H9 (cell line): ENCODE measurements around the gene SH3RF3. TPM values are rescaled to one million over a fixed set of nuclear protein-coding genes. Genes with fewer than 3 reads are reported as not detected.

ENCODE experiments used
- DNase-seq: peaks from one replicate; pipeline ENCODE4 v3.0.0-alpha.2; 2017
- H2AFZ ChIP-seq: one replicate; pipeline ENCODE4 v1.6.1; 2013; ENCODE audit warnings: mild to moderate bottlenecking, low read length, control low read depth, moderate library complexity
- H2AK5ac ChIP-seq: 2 replicates; pipeline ENCODE4 v1.6.1; 2013; ENCODE audit warnings: low read length, control low read depth, mixed read lengths; ENCODE audit not compliant: insufficient read length
- H2BK120ac ChIP-seq: one replicate; pipeline ENCODE4 v1.6.1; 2013; ENCODE audit warnings: low read depth, mild to moderate bottlenecking, low read length, control low read depth, inconsistent platforms; ENCODE audit not compliant: poor library complexity, severe bottlenecking
- H2BK12ac ChIP-seq: 2 replicates; pipeline ENCODE4 v1.6.1; 2013; ENCODE audit warnings: low read length, control low read depth, mixed read lengths, low read depth; ENCODE audit not compliant: insufficient read length
- H2BK15ac ChIP-seq: 2 replicates; pipeline ENCODE4 v1.6.1; 2013; ENCODE audit warnings: low read depth, low read length, control low read depth
- H2BK20ac ChIP-seq: one replicate; pipeline ENCODE4 v1.6.1; 2013; ENCODE audit warnings: low read depth, mild to moderate bottlenecking, low read length, control low read depth, inconsistent platforms; ENCODE audit not compliant: poor library complexity, severe bottlenecking
- H2BK5ac ChIP-seq: 2 replicates; pipeline ENCODE4 v1.6.1; 2013; ENCODE audit warnings: low read length, control low read depth, mixed read lengths; ENCODE audit not compliant: insufficient read length
- H3K14ac ChIP-seq: 2 replicates; pipeline ENCODE4 v1.6.1; 2013; ENCODE audit warnings: low read length, control low read depth; ENCODE audit not compliant: insufficient read depth
- H3K18ac ChIP-seq: 2 replicates; pipeline ENCODE4 v1.6.1; 2013; ENCODE audit warnings: low read depth, mild to moderate bottlenecking, mixed read lengths, low read length, control low read depth; ENCODE audit not compliant: insufficient read length
- H3K23ac ChIP-seq: 2 replicates; pipeline ENCODE4 v1.6.1; 2013; ENCODE audit warnings: low read length, control low read depth, mixed read lengths, low read depth; ENCODE audit not compliant: insufficient read length
- H3K23me2 ChIP-seq: 2 replicates; pipeline ENCODE4 v1.6.1; 2013; ENCODE audit warnings: low read depth, mild to moderate bottlenecking, mixed read lengths, low read length, control low read depth; ENCODE audit not compliant: insufficient read length, poor library complexity, severe bottlenecking
- H3K27ac ChIP-seq: 2 replicates; pipeline ENCODE4 v1.5.1; 2013; ENCODE audit warnings: low read length, control low read depth, mixed read lengths, low read depth; ENCODE audit not compliant: insufficient read length
- H3K27me3 ChIP-seq: 2 replicates; pipeline ENCODE4 v1.6.1; 2013; ENCODE audit warnings: low read length, control low read depth, inconsistent platforms; ENCODE audit not compliant: insufficient read depth
- H3K4ac ChIP-seq: 2 replicates; pipeline ENCODE4 v1.6.1; 2013; ENCODE audit warnings: low read depth, mild to moderate bottlenecking, control low read depth, inconsistent platforms, low read length, moderate library complexity
- H3K4me1 ChIP-seq: 2 replicates; pipeline ENCODE4 v1.6.1; 2013; ENCODE audit warnings: low read length, control low read depth, inconsistent platforms; ENCODE audit not compliant: insufficient read depth
- H3K4me2 ChIP-seq: 2 replicates; pipeline ENCODE4 v1.6.1; 2013; ENCODE audit warnings: low read length, control low read depth, mixed read lengths; ENCODE audit not compliant: insufficient read length, insufficient read depth
- H3K56ac ChIP-seq: 2 replicates; pipeline ENCODE4 v1.6.1; 2013; ENCODE audit warnings: low read depth, mild to moderate bottlenecking, mixed read lengths, low read length, control low read depth; ENCODE audit not compliant: insufficient read length
- H3K79me1 ChIP-seq: 2 replicates; pipeline ENCODE4 v1.6.1; 2013; ENCODE audit warnings: low read depth, mild to moderate bottlenecking, moderate library complexity, low read length, control low read depth, inconsistent platforms; ENCODE audit not compliant: insufficient read depth, poor library complexity, severe bottlenecking
- H3K79me2 ChIP-seq: 2 replicates; pipeline ENCODE4 v1.6.1; 2013; ENCODE audit warnings: low read length, control low read depth, inconsistent platforms; ENCODE audit not compliant: insufficient read depth
- H3K9ac ChIP-seq: 2 replicates; pipeline ENCODE4 v1.6.1; 2013; ENCODE audit warnings: low read length, control low read depth, mixed read lengths; ENCODE audit not compliant: insufficient read length; ENCODE audit errors: extremely low read depth
- H3K9me3 ChIP-seq: one replicate; pipeline ENCODE4 v1.6.1; 2013; ENCODE audit warnings: low read depth, low read length, inconsistent platforms; ENCODE audit not compliant: control insufficient read depth
- H3T11ph ChIP-seq: one replicate; pipeline ENCODE4 v1.6.1; 2013; ENCODE audit warnings: mild to moderate bottlenecking, low read length, control low read depth, inconsistent platforms
- H4K20me1 ChIP-seq: one replicate; pipeline ENCODE4 v1.6.1; 2013; ENCODE audit not compliant: control insufficient read depth, insufficient read length, insufficient read depth
- H4K5ac ChIP-seq: 2 replicates; pipeline ENCODE4 v1.6.1; 2013; ENCODE audit warnings: low read depth, mild to moderate bottlenecking, mixed read lengths, low read length, control low read depth; ENCODE audit not compliant: insufficient read length
- H4K8ac ChIP-seq: replicated peaks from 2 replicates; pipeline ENCODE4 v1.6.1; 2013; ENCODE audit warnings: low read length, control low read depth, mixed read lengths, low read depth; ENCODE audit not compliant: insufficient read length
- H4K91ac ChIP-seq: 2 replicates; pipeline ENCODE4 v1.6.1; 2013; ENCODE audit warnings: low read depth, mild to moderate bottlenecking, moderate library complexity, mixed read lengths, low read length, control low read depth; ENCODE audit not compliant: insufficient read length
- H3K27ac Mint-ChIP-seq, 3 experiments: 2 replicates in 2 of 3; 3 replicates in 1 of 3; pipeline ENCODE4 v1.8.0; 2020 to 2021; ENCODE audit warnings: mixed read lengths in 3 of 3, mild to moderate bottlenecking in 1 of 3, moderate library complexity in 1 of 3
- H3K27me3 Mint-ChIP-seq: 2 replicates; pipeline ENCODE4 v1.8.0; 2021; ENCODE audit warnings: low read depth, mild to moderate bottlenecking, moderate library complexity, mixed read lengths
- H3K36me3 Mint-ChIP-seq, 3 experiments: 2 replicates in 2 of 3; 3 replicates in 1 of 3; pipeline ENCODE4 v1.8.0; 2020 to 2021; ENCODE audit warnings: low read depth in 3 of 3, mixed read lengths in 3 of 3; ENCODE audit not compliant: insufficient read depth in 1 of 3
- H3K4me1 Mint-ChIP-seq, 2 experiments: 2 replicates each; pipeline ENCODE4 v1.8.0; 2020; ENCODE audit warnings: mixed read lengths in 2 of 2
- H3K4me3 Mint-ChIP-seq, 2 experiments: 2 replicates in 1 of 2; 3 replicates in 1 of 2; pipeline ENCODE4 v1.8.0; 2020 to 2021; ENCODE audit warnings: mild to moderate bottlenecking in 2 of 2, mixed read lengths in 2 of 2, moderate library complexity in 1 of 2
- H3K9me3 Mint-ChIP-seq, 2 experiments: 2 replicates in 1 of 2; 3 replicates in 1 of 2; pipeline ENCODE4 v1.8.0; 2020; ENCODE audit warnings: mild to moderate bottlenecking in 2 of 2, mixed read lengths in 2 of 2, moderate library complexity in 1 of 2
- WGBS: extraction: QIAGEN DNeasy Blood & Tissue Kit; methylation state at CpG from one replicate; pipeline ENCODE4 v1.1.7; 2013; ENCODE audit warnings: missing lambda C conversion rate, low lambda C conversion rate, mixed read lengths; ENCODE audit not compliant: insufficient read length; ENCODE audit errors: extremely low coverage; 5-methylcytosine and 5-hydroxymethylcytosine counted together
- total RNA-seq: library from RNA; stranded (reverse); gene quantifications from 2 replicates; pipeline ENCODE4 v1.2.1, GENCODE V29; 2021
- TF ChIP-seq, protein P1 (sequence below): fragments of 200-600 bp; sonication (generic); conservative IDR thresholded peaks from 3 replicates; pipeline ENCODE4 v1.8.0; 2021; ENCODE audit warnings: antibody characterized with exemption, mild to moderate bottlenecking

Gene SH3RF3
- total RNA-seq, 1 experiment from 2014 or later, result 0.46 TPM

DNA sequence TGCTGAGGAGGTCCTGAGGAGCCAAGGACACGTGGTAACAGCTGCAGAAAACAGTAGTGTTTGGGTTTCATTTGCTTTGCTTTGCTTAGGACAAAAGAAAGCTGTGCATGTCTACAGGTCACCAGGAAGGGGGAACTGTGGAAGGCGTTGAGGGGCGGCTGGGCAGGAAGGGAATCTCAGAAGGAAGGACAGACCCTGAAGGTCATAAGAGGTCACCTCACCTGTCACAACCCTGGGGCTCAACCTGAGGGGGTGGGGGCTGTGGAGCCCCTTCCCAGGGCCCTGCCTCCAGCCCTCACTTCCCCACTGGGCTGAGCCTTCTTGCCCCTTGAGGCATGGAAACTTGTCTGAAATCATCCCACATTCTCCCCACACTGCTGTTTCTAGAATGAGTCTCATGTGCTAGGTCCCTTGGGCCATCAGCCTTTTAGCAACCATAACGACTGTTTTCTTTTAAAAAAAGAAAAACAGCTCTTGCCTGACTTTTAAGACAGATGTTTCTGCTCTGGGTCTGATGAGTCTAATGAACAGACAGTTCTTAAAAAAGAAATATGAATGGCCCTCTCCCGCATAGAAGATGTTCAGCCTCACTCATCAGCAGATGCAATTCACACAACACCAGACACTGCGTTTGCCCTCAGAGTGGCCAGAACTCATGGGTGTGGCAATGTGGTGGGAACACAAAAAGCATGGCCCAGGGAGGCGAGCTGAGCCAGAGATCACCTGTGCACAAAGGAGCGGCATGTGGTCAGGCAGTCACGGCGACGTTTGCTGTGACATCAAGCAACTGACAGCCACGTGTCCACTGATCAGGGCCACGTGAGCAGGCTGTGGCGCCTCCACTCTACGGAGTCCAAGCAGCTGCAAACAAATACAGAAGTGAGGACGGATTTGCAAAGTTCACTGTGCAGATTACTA lies 400.8 kb downstream of the SH3RF3 start:
- Histone ChIP-seq H3K27ac (no peak overlapping the region), H2BK120ac (no peak overlapping the region), H3K56ac (no peak overlapping the region), H2BK12ac (no peak overlapping the region), H4K91ac (no peak overlapping the region), H4K5ac (no peak overlapping the region), H3T11ph (no peak overlapping the region), H3K9ac (no peak overlapping the region), H2BK15ac (no peak overlapping the region), H2AFZ (no peak overlapping the region), H3K18ac (no peak overlapping the region), H3K9me3 (no peaks in the 10 kb centered on the region), H2BK20ac (no peak overlapping the region), H3K79me2 (no peaks in the 10 kb centered on the region), H3K4me2 (no peak overlapping the region), H4K20me1 (no peaks in the 10 kb centered on the region), H3K23me2 (no peaks in the 10 kb centered on the region), H4K8ac (no peak overlapping the region), H3K79me1 (no peaks in the 10 kb centered on the region), H2AK5ac (no peak overlapping the region), H3K27me3 (no peaks in the 10 kb centered on the region), H2BK5ac (no peak overlapping the region), H3K4ac (no peak overlapping the region), H3K14ac (no peak overlapping the region), H3K4me1 (no peaks in the 10 kb centered on the region), H3K23ac (no peak overlapping the region)
- TF ChIP-seq, protein P1, sequence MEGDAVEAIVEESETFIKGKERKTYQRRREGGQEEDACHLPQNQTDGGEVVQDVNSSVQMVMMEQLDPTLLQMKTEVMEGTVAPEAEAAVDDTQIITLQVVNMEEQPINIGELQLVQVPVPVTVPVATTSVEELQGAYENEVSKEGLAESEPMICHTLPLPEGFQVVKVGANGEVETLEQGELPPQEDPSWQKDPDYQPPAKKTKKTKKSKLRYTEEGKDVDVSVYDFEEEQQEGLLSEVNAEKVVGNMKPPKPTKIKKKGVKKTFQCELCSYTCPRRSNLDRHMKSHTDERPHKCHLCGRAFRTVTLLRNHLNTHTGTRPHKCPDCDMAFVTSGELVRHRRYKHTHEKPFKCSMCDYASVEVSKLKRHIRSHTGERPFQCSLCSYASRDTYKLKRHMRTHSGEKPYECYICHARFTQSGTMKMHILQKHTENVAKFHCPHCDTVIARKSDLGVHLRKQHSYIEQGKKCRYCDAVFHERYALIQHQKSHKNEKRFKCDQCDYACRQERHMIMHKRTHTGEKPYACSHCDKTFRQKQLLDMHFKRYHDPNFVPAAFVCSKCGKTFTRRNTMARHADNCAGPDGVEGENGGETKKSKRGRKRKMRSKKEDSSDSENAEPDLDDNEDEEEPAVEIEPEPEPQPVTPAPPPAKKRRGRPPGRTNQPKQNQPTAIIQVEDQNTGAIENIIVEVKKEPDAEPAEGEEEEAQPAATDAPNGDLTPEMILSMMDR, result no peak
- peak; percentile 19 for DNase-seq
- Mint-ChIP-seq H3K27ac (no peak overlapping the region), H3K36me3 (no peaks in the 10 kb centered on the region), H3K4me1 (no peaks in the 10 kb centered on the region), H3K9me3 (no peaks in the 10 kb centered on the region; a peak in 1 of 5 replicates), H3K27me3 (no peaks in the 10 kb centered on the region; the same call in 1 of the 2 replicates), H3K4me3 (no peak overlapping the region)
- no CpG with 5 or more reads among the region's 16 CpGs for WGBS
